Measurements from ENCODE around the gene PCDHGC3.

DNA sequence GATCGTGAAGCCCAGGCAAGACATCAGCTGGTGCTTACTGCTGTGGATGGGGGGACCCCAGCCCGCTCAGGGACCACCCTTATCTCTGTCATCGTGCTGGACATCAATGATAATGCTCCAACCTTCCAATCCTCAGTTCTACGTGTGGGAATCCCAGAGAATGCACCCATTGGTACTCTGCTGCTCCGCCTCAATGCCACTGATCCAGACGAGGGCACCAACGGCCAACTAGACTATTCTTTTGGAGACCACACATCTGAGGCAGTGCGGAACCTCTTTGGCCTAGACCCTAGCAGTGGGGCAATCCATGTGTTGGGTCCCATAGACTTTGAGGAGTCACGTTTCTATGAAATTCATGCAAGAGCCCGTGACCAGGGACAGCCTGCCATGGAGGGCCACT, 14.1 kb downstream of the PCDHGC3 start:
- no peak for TF ChIP-seq POLR2A (IDR thresholded peaks at IDR 0.05)
- TF ChIP-seq, protein P1, sequence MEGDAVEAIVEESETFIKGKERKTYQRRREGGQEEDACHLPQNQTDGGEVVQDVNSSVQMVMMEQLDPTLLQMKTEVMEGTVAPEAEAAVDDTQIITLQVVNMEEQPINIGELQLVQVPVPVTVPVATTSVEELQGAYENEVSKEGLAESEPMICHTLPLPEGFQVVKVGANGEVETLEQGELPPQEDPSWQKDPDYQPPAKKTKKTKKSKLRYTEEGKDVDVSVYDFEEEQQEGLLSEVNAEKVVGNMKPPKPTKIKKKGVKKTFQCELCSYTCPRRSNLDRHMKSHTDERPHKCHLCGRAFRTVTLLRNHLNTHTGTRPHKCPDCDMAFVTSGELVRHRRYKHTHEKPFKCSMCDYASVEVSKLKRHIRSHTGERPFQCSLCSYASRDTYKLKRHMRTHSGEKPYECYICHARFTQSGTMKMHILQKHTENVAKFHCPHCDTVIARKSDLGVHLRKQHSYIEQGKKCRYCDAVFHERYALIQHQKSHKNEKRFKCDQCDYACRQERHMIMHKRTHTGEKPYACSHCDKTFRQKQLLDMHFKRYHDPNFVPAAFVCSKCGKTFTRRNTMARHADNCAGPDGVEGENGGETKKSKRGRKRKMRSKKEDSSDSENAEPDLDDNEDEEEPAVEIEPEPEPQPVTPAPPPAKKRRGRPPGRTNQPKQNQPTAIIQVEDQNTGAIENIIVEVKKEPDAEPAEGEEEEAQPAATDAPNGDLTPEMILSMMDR (IDR thresholded peaks at IDR 0.05), result no peak
- no peak for TF ChIP-seq POLR2AphosphoS5 (IDR thresholded peaks at IDR 0.05)
